ENCODE results near the gene PLVAP. TPM values are rescaled to one million over a fixed set of nuclear protein-coding genes. Genes with fewer than 3 reads are reported as not detected.

The PLVAP gene
- total RNA-seq, 4 donors from 2014 or later = 4.7 to 204 (median 87.4) TPM

DNA sequence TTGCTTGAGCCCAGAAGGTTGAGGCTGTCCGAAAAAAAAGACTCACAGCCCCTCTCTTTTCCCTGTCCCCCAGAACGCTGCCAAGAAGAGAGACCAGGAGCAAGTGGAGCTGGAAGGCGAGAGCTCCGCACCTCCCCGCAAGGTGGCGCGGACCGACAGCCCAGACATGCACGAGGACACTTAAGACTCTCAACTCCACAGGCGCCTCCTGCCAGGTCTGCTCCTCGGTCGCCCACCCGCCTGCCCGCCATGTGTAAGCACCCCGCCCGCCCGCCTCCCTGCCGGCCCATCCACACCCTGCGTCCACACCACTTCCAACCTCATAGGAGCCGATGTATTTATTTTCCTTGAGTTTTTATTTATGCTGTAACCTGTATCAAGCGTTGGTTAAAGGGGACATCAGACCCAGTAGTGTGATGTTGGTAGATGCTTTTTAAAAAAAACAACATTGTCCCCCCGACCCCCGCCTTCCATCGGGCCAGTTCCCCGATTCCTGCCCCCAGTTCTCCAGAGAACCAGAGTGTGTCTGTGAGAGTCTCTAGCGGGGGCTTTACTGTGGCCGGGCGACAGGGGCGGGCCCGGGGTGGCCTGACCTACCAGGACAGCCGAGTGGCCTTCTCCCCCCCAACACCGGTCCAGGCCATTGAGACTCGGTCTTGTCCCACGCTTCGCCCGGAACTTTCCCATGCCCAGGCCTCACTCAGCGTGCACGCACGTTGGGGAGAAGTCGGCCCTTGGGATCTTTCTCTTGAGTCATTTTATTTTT lies 57.5 kb downstream of the PLVAP start:
- TF ChIP-seq, protein P1, sequence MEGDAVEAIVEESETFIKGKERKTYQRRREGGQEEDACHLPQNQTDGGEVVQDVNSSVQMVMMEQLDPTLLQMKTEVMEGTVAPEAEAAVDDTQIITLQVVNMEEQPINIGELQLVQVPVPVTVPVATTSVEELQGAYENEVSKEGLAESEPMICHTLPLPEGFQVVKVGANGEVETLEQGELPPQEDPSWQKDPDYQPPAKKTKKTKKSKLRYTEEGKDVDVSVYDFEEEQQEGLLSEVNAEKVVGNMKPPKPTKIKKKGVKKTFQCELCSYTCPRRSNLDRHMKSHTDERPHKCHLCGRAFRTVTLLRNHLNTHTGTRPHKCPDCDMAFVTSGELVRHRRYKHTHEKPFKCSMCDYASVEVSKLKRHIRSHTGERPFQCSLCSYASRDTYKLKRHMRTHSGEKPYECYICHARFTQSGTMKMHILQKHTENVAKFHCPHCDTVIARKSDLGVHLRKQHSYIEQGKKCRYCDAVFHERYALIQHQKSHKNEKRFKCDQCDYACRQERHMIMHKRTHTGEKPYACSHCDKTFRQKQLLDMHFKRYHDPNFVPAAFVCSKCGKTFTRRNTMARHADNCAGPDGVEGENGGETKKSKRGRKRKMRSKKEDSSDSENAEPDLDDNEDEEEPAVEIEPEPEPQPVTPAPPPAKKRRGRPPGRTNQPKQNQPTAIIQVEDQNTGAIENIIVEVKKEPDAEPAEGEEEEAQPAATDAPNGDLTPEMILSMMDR (IDR thresholded peaks at IDR 0.05) = no peak
- TF ChIP-seq POLR2A (IDR thresholded peaks at IDR 0.05) = no peak
- no peaks in the 10 kb centered on the region for H3K36me3 ChIP-seq
- intact Hi-C loops (cut with DNase I; ENCODE audit: low total_unique reads) = no loop called here
- no peak overlapping the region for H3K27ac ChIP-seq
- H3K4me1 ChIP-seq = peaks cover 0 to 8% of the 10 kb centered on the region in 2 donors
- no peak overlapping the region for H3K4me3 ChIP-seq
- H3K9me3 ChIP-seq = no peaks in the 10 kb centered on the region
- H3K27me3 ChIP-seq = no peaks in the 10 kb centered on the region
- DNase-seq = no peak

DNA sequence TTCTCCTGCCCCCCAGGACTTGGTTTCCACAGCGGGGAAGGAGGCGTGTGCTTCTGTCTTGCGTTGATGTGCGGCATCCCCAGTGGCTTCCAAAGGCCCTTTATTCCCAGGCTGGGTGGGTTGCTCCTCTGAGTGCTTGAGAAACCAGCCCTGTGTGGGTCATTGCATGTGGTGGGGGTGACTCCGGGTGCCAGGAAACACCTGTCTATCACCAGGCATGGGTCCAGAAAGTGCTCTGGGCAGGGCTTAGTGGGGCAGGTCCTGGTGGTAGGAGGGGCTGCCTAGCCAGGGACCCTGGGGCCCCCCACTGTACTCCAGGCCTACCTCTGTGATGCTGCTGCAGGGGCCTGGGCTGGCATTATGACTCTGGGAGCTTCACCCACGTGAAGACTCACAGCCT lies 58.2 kb downstream of the PLVAP start:
- peaks cover 0 to 8% of the 10 kb centered on the region in 2 donors for H3K4me1 ChIP-seq
- H3K9me3 ChIP-seq = no peaks in the 10 kb centered on the region
- intact Hi-C loops (cut with DNase I; ENCODE audit: low total_unique reads) = no loop called here
- H3K27me3 ChIP-seq = no peaks in the 10 kb centered on the region
- H3K27ac ChIP-seq = no peak overlapping the region
- TF ChIP-seq, protein P1 (IDR thresholded peaks at IDR 0.05) = no peak
- no peak for TF ChIP-seq POLR2A (IDR thresholded peaks at IDR 0.05)
- DNase-seq = no peak
- no peak overlapping the region for H3K4me3 ChIP-seq
- H3K36me3 ChIP-seq = no peaks in the 10 kb centered on the region

DNA sequence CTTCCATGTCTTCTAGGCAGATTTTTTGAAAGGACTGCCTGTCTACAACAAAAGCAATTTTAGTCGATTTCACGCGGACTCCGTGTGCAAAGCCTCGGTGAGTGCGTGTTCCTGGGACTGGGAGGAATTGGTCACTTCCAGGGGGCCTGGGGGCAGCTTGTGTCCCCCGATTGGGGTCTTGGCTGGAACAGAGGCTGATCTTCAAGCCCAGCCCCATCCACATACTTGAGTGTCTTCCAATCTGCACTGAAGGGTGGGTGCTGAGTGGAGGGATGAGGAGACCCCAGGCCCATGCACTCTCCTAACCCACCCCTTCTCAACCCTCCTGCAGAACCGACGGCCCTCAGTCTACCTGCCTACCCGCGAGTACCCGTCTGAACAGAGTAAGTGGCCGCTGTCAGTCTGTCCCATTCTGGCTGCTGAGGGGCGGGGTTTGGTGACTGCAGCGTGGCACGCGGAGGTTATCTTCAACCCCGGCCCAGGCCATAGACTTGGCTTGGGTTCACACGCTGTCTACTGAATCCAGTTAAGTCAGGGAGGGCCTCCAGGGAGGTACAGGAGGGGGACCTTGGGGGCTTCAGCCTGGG lies 63.0 kb downstream of the PLVAP start:
- no peaks in the 10 kb centered on the region for H3K36me3 ChIP-seq
- intact Hi-C loops (cut with DNase I; ENCODE audit: low total_unique reads) = no loop called here

DNA sequence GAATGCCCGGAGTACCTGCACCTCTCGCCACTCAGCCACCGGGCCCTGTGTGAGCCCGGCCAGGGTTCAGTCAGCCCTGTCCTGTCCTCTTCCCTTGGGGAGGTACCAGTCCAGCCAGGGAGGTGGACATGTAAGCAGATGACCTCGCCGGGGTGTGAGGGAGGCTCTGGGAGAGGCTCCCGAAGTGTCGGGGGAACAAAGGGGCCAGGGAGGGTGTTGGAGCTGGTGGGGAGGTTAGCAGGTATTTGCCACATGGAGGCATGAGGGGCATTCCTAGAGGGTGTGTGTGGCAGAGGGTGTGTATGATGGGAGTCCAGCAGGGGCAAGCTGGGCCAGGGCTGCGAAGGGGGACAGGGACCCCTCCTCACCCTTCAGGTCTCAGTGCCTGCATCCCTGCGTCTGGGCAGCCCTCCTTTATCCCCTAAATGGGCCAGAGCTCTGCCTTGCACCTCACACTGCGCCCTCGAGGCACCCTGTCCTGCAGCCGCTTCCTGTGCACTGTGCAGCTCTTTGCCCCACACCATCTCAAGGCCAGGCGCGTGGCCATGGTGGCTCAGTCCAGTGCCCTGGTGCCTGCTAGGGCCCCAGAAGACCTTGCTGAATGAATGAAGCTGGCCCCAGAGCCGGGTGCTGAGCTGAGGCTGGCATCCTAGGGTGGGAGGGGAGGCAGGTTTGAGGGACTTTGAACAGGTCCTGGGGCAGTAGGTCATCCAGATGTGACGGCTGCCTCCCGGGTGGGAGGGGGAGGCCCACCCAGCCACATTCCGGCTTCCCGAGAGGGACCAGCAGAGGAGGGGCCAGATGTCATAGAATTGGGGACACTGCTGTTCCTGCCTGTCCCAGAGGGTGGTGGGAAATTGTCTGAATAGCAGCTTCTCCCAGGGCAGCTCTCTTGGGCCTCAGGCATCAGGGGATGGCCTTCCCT lies 64.7 kb downstream of the PLVAP start:
- TF ChIP-seq POLR2A (IDR thresholded peaks at IDR 0.05) = no peak
- TF ChIP-seq, protein P1 (IDR thresholded peaks at IDR 0.05) = no peak

More for the DNA sequence above, 63.0 kb downstream of the PLVAP start:
- no peak for TF ChIP-seq POLR2A (IDR thresholded peaks at IDR 0.05)
- TF ChIP-seq, protein P1 (IDR thresholded peaks at IDR 0.05) = no peak
- peak in 1 of 2 donors; percentile 22 for DNase-seq
- Histone ChIP-seq H3K4me3 (no peak overlapping the region), H3K9me3 (no peaks in the 10 kb centered on the region), H3K27ac (no peak overlapping the region), H3K4me1 (peaks cover 0 to 8% of the 10 kb centered on the region in 2 donors), H3K27me3 (no peaks in the 10 kb centered on the region)

More for the DNA sequence above, 64.7 kb downstream of the PLVAP start:
- H3K36me3 ChIP-seq = no peaks in the 10 kb centered on the region
- H3K4me1 ChIP-seq = peaks cover 0 to 8% of the 10 kb centered on the region in 2 donors
- intact Hi-C loops (cut with DNase I; ENCODE audit: low total_unique reads) = no loop called here
- H3K4me3 ChIP-seq = no peak overlapping the region
- DNase-seq = no peak
- H3K27me3 ChIP-seq = no peaks in the 10 kb centered on the region
- H3K9me3 ChIP-seq = no peaks in the 10 kb centered on the region
- no peak overlapping the region for H3K27ac ChIP-seq
